Lower lobe of right lung (tissue), 2 donors: ENCODE measurements around the gene ADGRV1. TPM values are rescaled to one million over a fixed set of nuclear protein-coding genes. Genes with fewer than 3 reads are reported as not detected.

Experiments used
- ATAC-seq, 2 donors: fragments of 200-7000 bp; cut with Tn5 transposase; one replicate each; pipeline ENCODE4 v1.9.1; 2020 to 2022; ENCODE audit warnings: mild to moderate bottlenecking in 2 of 2, moderate library complexity in 2 of 2
- DNase-seq: peaks from one replicate; pipeline ENCODE4 v3.0.0-alpha.2; 2020
- H3K27ac ChIP-seq: fragments of 200-600 bp; one replicate; pipeline ENCODE4 v1.8.0; 2022
- H3K27me3 ChIP-seq: fragments of 200-600 bp; one replicate; pipeline ENCODE4 v1.8.0; 2022; ENCODE audit warnings: low read depth
- H3K36me3 ChIP-seq: fragments of 200-600 bp; one replicate; pipeline ENCODE4 v1.8.0; 2022; ENCODE audit warnings: mild to moderate bottlenecking
- H3K4me1 ChIP-seq: fragments of 200-600 bp; one replicate; pipeline ENCODE4 v1.8.0; 2022
- H3K4me3 ChIP-seq: fragments of 200-600 bp; one replicate; pipeline ENCODE4 v1.8.0; 2022; ENCODE audit warnings: mild to moderate bottlenecking
- H3K9me3 ChIP-seq: fragments of 200-600 bp; one replicate; pipeline ENCODE4 v1.8.0; 2022
- CTCF ChIP-seq: fragments of 200-600 bp; IDR thresholded peaks from one replicate; pipeline ENCODE4 v1.8.0; 2022; ENCODE audit warnings: antibody characterized with exemption, mild to moderate bottlenecking
- intact Hi-C: fragments of 100-400 bp; cut with DNase I; formaldehyde crosslinking; loops from one replicate; pipeline ENCODE4 v1.11.0; 2022
- total RNA-seq: library from RNA; stranded (reverse); fragmentation: NEBNext Ultra II Directional; extraction: Animal tissue kit (Norgen Biotek cat#: 25700); gene quantifications from one replicate; pipeline ENCODE4 v1.2.1, GENCODE V29; 2021
- donor health status: DM: no; HTN: yes; CAD: no; lungs with severe emphysema.

ADGRV1 gene
- total RNA-seq, 1 donor from 2014 or later = 49.7 TPM

DNA sequence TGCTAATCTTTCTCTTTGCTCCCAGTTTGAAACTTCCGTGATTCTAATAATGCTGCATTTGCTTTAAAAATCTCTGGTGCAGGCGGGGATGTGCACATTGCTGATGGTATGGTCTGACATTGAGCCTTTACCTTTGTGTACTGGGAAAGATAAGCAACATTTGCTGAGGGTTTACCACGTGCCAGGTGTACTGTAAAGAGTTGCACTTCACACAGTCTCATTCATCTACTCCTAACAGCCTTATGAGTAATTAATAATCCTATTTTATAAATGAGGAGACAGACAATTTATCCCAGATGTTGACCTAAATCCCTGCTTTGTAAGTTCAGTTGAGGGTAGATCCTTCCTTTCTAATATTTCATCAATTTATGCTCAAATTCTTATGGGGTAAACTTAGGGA lies 726 bp upstream of the ADGRV1 start:
- Histone ChIP-seq H3K4me3 (peak overlapping the region; percentile 51), H3K27me3 (peaks cover 44% of the 10 kb centered on the region)
- no peak for TF ChIP-seq CTCF

GRCh38 chr5:90560771-90561170 lies 2.2 kb downstream of the ADGRV1 start:
- H3K4me1 ChIP-seq = peaks cover 12% of the 10 kb centered on the region
- no peak for DNase-seq
- peaks cover 44% of the 10 kb centered on the region for H3K27me3 ChIP-seq
- H3K27ac ChIP-seq = no peak overlapping the region
- no peak overlapping the region for H3K4me3 ChIP-seq
- no peaks in the 10 kb centered on the region for H3K36me3 ChIP-seq
- intact Hi-C loops = no loop called here
- TF ChIP-seq CTCF = no peak
- H3K9me3 ChIP-seq = no peaks in the 10 kb centered on the region
- no peak for ATAC-seq

More for the DNA sequence above, 726 bp upstream of the ADGRV1 start:
- DNase-seq (no peak), ATAC-seq (no peak)
- Histone ChIP-seq H3K36me3 (no peaks in the 10 kb centered on the region), H3K27ac (peak overlapping the region; percentile 62), H3K9me3 (no peaks in the 10 kb centered on the region), H3K4me1 (peaks cover 12% of the 10 kb centered on the region)
- intact Hi-C loops = no loop called here

- no peak overlapping the region for H3K27ac ChIP-seq
- no peaks in the 10 kb centered on the region for H3K9me3 ChIP-seq
- DNase-seq (no peak), ATAC-seq (no peak)
- intact Hi-C loops = no loop called here
- peaks cover 39% of the 10 kb centered on the region for H3K27me3 ChIP-seq
- peaks cover 12% of the 10 kb centered on the region for H3K4me1 ChIP-seq
- H3K36me3 ChIP-seq = no peaks in the 10 kb centered on the region
- H3K4me3 ChIP-seq = no peak overlapping the region
- TF ChIP-seq CTCF = no peak
These were observed 3.2 kb downstream of the ADGRV1 start for GRCh38 chr5:90561766-90562165.

DNA sequence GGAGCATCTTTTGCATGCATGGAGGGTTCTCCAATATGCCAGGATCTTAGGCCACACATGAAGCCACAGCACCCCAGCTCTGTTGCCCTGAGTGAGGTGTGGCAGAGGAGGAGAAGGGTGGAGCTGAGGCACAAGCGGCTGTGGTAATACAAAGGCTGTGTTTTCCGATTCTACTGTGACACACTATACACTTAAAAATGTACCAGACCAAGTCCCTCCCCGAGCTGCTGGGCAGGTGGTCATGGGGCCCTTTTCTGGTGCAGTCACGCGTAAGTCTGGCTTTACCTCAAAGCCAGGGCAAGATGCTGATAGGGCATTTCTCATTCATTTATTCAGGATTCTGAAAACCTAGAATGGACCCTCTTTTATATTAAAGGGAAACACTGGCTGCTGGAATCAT lies 3.7 kb downstream of the ADGRV1 start:
- H3K36me3 ChIP-seq = no peaks in the 10 kb centered on the region
- no peak overlapping the region for H3K27ac ChIP-seq
- no peak overlapping the region for H3K4me3 ChIP-seq
- ATAC-seq (no peak), DNase-seq (no peak)
- no peak for TF ChIP-seq CTCF
- intact Hi-C loops = no loop called here
- H3K9me3 ChIP-seq = no peaks in the 10 kb centered on the region
- H3K27me3 ChIP-seq = peaks cover 38% of the 10 kb centered on the region
- peaks cover 12% of the 10 kb centered on the region for H3K4me1 ChIP-seq

- Histone ChIP-seq H3K36me3 (no peaks in the 10 kb centered on the region), H3K4me3 (no peak overlapping the region), H3K27me3 (peaks cover 32% of the 10 kb centered on the region), H3K27ac (no peak overlapping the region), H3K4me1 (peaks cover 9% of the 10 kb centered on the region), H3K9me3 (no peaks in the 10 kb centered on the region)
- no peak for DNase-seq
- TF ChIP-seq CTCF = no peak
- no peak for ATAC-seq
- intact Hi-C loops = no loop called here
These were observed 4.5 kb downstream of the ADGRV1 start for GRCh38 chr5:90563108-90563507.

GRCh38 chr5:90565491-90565890 lies 6.9 kb downstream of the ADGRV1 start:
- no peaks in the 10 kb centered on the region for H3K4me1 ChIP-seq
- no peaks in the 10 kb centered on the region for H3K36me3 ChIP-seq
- intact Hi-C loops = no loop called here
- H3K27me3 ChIP-seq = peaks cover 12% of the 10 kb centered on the region
- H3K27ac ChIP-seq = no peak overlapping the region
- no peak for DNase-seq
- H3K4me3 ChIP-seq = no peak overlapping the region
- ATAC-seq = no peak
- no peak for TF ChIP-seq CTCF
- H3K9me3 ChIP-seq = no peaks in the 10 kb centered on the region
